B cell (primary cell): ENCODE results near the gene ZNF319. TPM values are rescaled to one million over a fixed set of nuclear protein-coding genes. Genes with fewer than 3 reads are reported as not detected.

ENCODE experiments used
- ATAC-seq: fragments of 200-7000 bp; cut with Tn5 transposase; one replicate; pipeline ENCODE4 v1.10.0; 2021; ENCODE audit warnings: low read depth, mild to moderate bottlenecking, moderate number of reproducible peaks, moderate library complexity
- CTCF ChIA-PET: fragments of 350-600 bp; sonication (Branson Sonifier 250); formaldehyde crosslinking; loops from one replicate; lab custom pipeline; 2021; ENCODE audit warnings: antibody characterized with exemption, inconsistent platforms; lab: Charles Lee
- POLR2A ChIA-PET: fragments of 350-600 bp; sonication (Branson Sonifier 250); formaldehyde crosslinking; loops from one replicate; lab custom pipeline; 2021; ENCODE audit warnings: antibody characterized with exemption; lab: Charles Lee
- DNase-seq: peaks from one replicate; pipeline ENCODE4 v3.0.0; 2013
- H2AFZ ChIP-seq: 2 replicates; pipeline ENCODE4 v1.6.1; 2012; ENCODE audit warnings: mild to moderate bottlenecking, low read depth, low read length; ENCODE audit not compliant: insufficient read depth, poor library complexity, severe bottlenecking
- H3K27ac ChIP-seq, 2 donors: 1 replicate in 1 of 2; 2 replicates in 1 of 2; pipeline ENCODE4 v1.5.1; 2012 to 2013; ENCODE audit warnings: low read length in 2 of 2, mild to moderate bottlenecking in 2 of 2, moderate library complexity in 1 of 2
- H3K27me3 ChIP-seq, 4 experiments: fragments of 200-600 bp in 1 of 4; sonication (generic) in 1 of 4; replicated peaks in 1 of 4; 1 replicate in 2 of 4; 2 replicates in 2 of 4; pipeline versions ENCODE4 v1.6.1 to v1.7.0; 2013 to 2016; ENCODE audit warnings: low read length in 3 of 4, mild to moderate bottlenecking in 2 of 4, mixed read lengths in 1 of 4, moderate library complexity in 1 of 4; ENCODE audit not compliant: insufficient read depth in 4 of 4, control insufficient read depth in 3 of 4; ENCODE audit errors: control extremely low read depth in 1 of 4
- H3K36me3 ChIP-seq, 2 experiments: replicated peaks in 1 of 2; 1 replicate in 1 of 2; 2 replicates in 1 of 2; pipeline versions ENCODE4 v1.6.1 to v1.7.1; 2013; ENCODE audit warnings: low read length in 1 of 2; ENCODE audit not compliant: insufficient read depth in 2 of 2, control insufficient read depth in 1 of 2; ENCODE audit errors: control extremely low read depth in 1 of 2, extremely low read depth in 1 of 2
- H3K4me1 ChIP-seq, 2 donors: fragments of 200-600 bp in 1 of 2; sonication (generic) in 1 of 2; 1 replicate in 1 of 2; 2 replicates in 1 of 2; pipeline versions ENCODE4 v1.5.1 to v1.6.1; 2013 to 2017; ENCODE audit warnings: low read length in 2 of 2; ENCODE audit not compliant: control insufficient read depth in 2 of 2, insufficient read depth in 2 of 2
- H3K4me2 ChIP-seq: replicated peaks from 2 replicates; pipeline ENCODE3; 2012; ENCODE audit warnings: mild to moderate bottlenecking, low read depth, low read length; ENCODE audit not compliant: poor library complexity, severe bottlenecking
- H3K4me3 ChIP-seq, 5 experiments: fragments of 200-600 bp in 1 of 5; sonication (generic) in 1 of 5; 1 replicate in 3 of 5; 2 replicates in 2 of 5; pipeline versions ENCODE4 v1.5.1 to v1.7.0; 2011 to 2016; ENCODE audit warnings: low read length in 4 of 5, mild to moderate bottlenecking in 4 of 5, low read depth in 2 of 5, control low read depth in 1 of 5, moderate library complexity in 1 of 5; ENCODE audit not compliant: insufficient read depth in 1 of 5; ENCODE audit errors: control extremely low read depth in 1 of 5, extremely low read depth in 1 of 5
- H3K79me2 ChIP-seq: fragments of 200-600 bp; sonication (generic); one replicate; pipeline ENCODE4 v1.6.0; 2016; ENCODE audit warnings: low read length; ENCODE audit not compliant: control insufficient read depth, insufficient read depth
- H3K9ac ChIP-seq: fragments of 200-600 bp; sonication (generic); 2 replicates; pipeline ENCODE4 v1.6.1; 2017; ENCODE audit warnings: mild to moderate bottlenecking, low read length, moderate library complexity
- H3K9me3 ChIP-seq, 3 donors: one replicate each; pipeline versions ENCODE4 v1.6.1 to v1.7.1; 2013; ENCODE audit warnings: low read length in 2 of 3; ENCODE audit not compliant: control insufficient read depth in 2 of 3, insufficient read depth in 1 of 3; ENCODE audit errors: control extremely low read depth in 1 of 3
- H4K20me1 ChIP-seq: 2 replicates; pipeline ENCODE4 v1.6.0; 2012; ENCODE audit warnings: mild to moderate bottlenecking, low read length; ENCODE audit not compliant: insufficient read depth, control insufficient read depth, poor library complexity, severe bottlenecking
- H3K27ac Mint-ChIP-seq: one replicate; pipeline ENCODE4 v1.8.0; 2021; ENCODE audit warnings: mixed read lengths
- H3K27me3 Mint-ChIP-seq: one replicate; pipeline ENCODE4 v1.8.0; 2021; ENCODE audit warnings: mixed read lengths
- H3K4me1 Mint-ChIP-seq: one replicate; pipeline ENCODE4 v1.8.0; 2021; ENCODE audit warnings: mixed read lengths
- H3K4me3 Mint-ChIP-seq: one replicate; pipeline ENCODE4 v1.8.0; 2021; ENCODE audit warnings: mixed read lengths
- H3K9me3 Mint-ChIP-seq: one replicate; pipeline ENCODE4 v1.8.0; 2022; ENCODE audit warnings: mixed read lengths; ENCODE audit not compliant: insufficient read depth
- CTCF ChIP-seq: fragments of 200-600 bp; IDR thresholded peaks from one replicate; pipeline ENCODE4 v1.8.0; 2022; ENCODE audit warnings: antibody characterized with exemption, mild to moderate bottlenecking
- EZH2 ChIP-seq: IDR thresholded peaks from 2 replicates; pipeline ENCODE4 v1.6.1; 2012; ENCODE audit warnings: borderline replicate concordance, low read depth, mild to moderate bottlenecking, moderate library complexity, low read length; ENCODE audit not compliant: insufficient read depth, poor library complexity, severe bottlenecking
- WGBS: methylation state at CpG from one replicate; pipeline ENCODE4 v1.1.5; 2013; ENCODE audit warnings: missing lambda C conversion rate; ENCODE audit not compliant: insufficient coverage; 5-methylcytosine and 5-hydroxymethylcytosine counted together
- intact Hi-C: fragments of 100-400 bp; cut with micrococcal nuclease; formaldehyde crosslinking; loops from one replicate; pipeline ENCODE4 v1.10.0; 2022
- polyA plus RNA-seq: library from polyadenylated mRNA; depleted of rRNA; stranded (reverse); fragments of >200 nt; gene quantifications from 2 replicates; pipeline ENCODE4 v1.2.3, GENCODE V29; 2012
- total RNA-seq, 2 donors: library from RNA; stranded (reverse); fragments of 120-200 nt in 1 of 2; gene quantifications; 1 replicate in 1 of 2; 2 replicates in 1 of 2; pipeline versions ENCODE4 v1.2.3 to v1.2.4, GENCODE V29; 2013 to 2022

Gene ZNF319
- total and polyA plus RNA-seq, 2 donors (not counting 1 experiment from before 2014, with no cell fraction given) = 12.4 to 15.1 TPM

DNA sequence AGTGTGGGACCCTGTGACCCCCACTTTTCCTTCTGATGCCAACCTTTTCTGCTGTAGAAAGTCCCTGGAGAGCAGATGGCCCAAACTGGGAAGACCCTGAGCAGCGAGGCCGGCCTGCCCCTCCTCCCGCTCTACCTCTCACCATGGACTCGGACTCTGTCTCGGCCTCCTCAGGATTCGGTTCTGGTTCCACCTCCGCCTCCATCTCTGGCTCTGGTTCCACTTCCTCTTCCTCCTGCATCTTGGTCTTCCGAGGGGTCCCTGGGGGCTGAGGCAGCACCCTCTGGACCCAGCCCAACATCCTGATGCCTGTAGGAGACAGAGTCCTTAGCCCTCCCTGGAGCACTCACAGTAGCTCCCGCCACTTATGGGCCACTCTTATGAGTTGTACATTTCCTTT, 33.5 kb downstream of the ZNF319 start:
- Histone ChIP-seq H3K4me2 (no peak overlapping the region), H4K20me1 (no peaks in the 10 kb centered on the region), H2AFZ (no peak overlapping the region), H3K9ac (no peak overlapping the region), H3K4me1 (no peaks in the 10 kb centered on the region), H3K79me2 (no peaks in the 10 kb centered on the region), H3K36me3 (no peaks in the 10 kb centered on the region), H3K27me3 (peaks cover 0 to 2% (median 0%) of the 10 kb centered on the region in 4 experiments), H3K27ac (no peak overlapping the region), H3K4me3 (no peak overlapping the region), H3K9me3 (peaks cover 0 to 15% (median 0%) of the 10 kb centered on the region in 3 donors)
- DNase-seq (no peak), ATAC-seq (no peak)
- intact Hi-C loops = no loop called here
- no peak overlapping the region for H3K27ac Mint-ChIP-seq
- no peaks in the 10 kb centered on the region for H3K9me3 Mint-ChIP-seq
- 85% methylated on average over 9 of the region's 9 CpGs for WGBS
- no peaks in the 10 kb centered on the region for H3K4me1 Mint-ChIP-seq
- POLR2A ChIA-PET = no interaction called here
- no peak overlapping the region for H3K4me3 Mint-ChIP-seq
- CTCF ChIA-PET = no interaction called here
- peaks cover 12% of the 10 kb centered on the region for H3K27me3 Mint-ChIP-seq
- TF ChIP-seq CTCF = no peak
- no peak for TF ChIP-seq EZH2

- H3K27me3 ChIP-seq = peaks cover 0 to 2% (median 0%) of the 10 kb centered on the region in 4 experiments
- H3K9ac ChIP-seq = no peak overlapping the region
- no peak overlapping the region for H3K4me2 ChIP-seq
- ChIA-PET CTCF (no interaction called here), POLR2A (no interaction called here)
- ATAC-seq (no peak), DNase-seq (no peak)
- intact Hi-C loops = no loop called here
- Mint-ChIP-seq H3K4me1 (no peaks in the 10 kb centered on the region), H3K27ac (no peak overlapping the region), H3K4me3 (no peak overlapping the region), H3K9me3 (no peaks in the 10 kb centered on the region), H3K27me3 (peaks cover 13% of the 10 kb centered on the region)
- H3K9me3 ChIP-seq = peaks cover 0 to 15% (median 0%) of the 10 kb centered on the region in 3 donors
- H3K36me3 ChIP-seq = no peaks in the 10 kb centered on the region
- 21% methylated on average over 3 of the region's 4 CpGs for WGBS
- H3K79me2 ChIP-seq = no peaks in the 10 kb centered on the region
- no peaks in the 10 kb centered on the region for H3K4me1 ChIP-seq
- no peak overlapping the region for H2AFZ ChIP-seq
- no peaks in the 10 kb centered on the region for H4K20me1 ChIP-seq
- H3K27ac ChIP-seq = no peak overlapping the region
- no peak overlapping the region for H3K4me3 ChIP-seq
- TF ChIP-seq CTCF = no peak
- no peak for TF ChIP-seq EZH2
Measured at GRCh38 chr16:57966204-57966771, 34.2 kb downstream of the ZNF319 start.
